AG04449 (cell line): ENCODE measurements around the gene GDF9.

Experiments
- CTCF ChIA-PET: fragments of 350-600 bp; formaldehyde crosslinking; extraction: SDS; loops from one replicate; lab custom pipeline; 2021; ENCODE audit warnings: antibody characterized with exemption; lab: Yijun Ruan, JAX
- POLR2A ChIA-PET: fragments of 400-600, 350-600 bp; formaldehyde crosslinking; extraction: SDS; loops from one replicate; lab custom pipeline; 2020; ENCODE audit warnings: antibody characterized with exemption, inconsistent platforms; lab: Yijun Ruan, JAX
- DNase-seq: peaks from one replicate; pipeline ENCODE4 v3.0.0-alpha.2; 2010; ENCODE audit warnings: low read depth, low spot score
- H3K4me3 ChIP-seq: 2 replicates; pipeline ENCODE4 v1.5.1; 2011; ENCODE audit warnings: low read depth, mild to moderate bottlenecking, control low read depth, low read length
- TF ChIP-seq, protein P1 (sequence below): IDR thresholded peaks from one replicate; pipeline ENCODE4 v1.5.1; 2011; ENCODE audit warnings: mild to moderate bottlenecking, moderate library complexity, low read length, control low read depth, inconsistent platforms; ENCODE audit not compliant: insufficient read depth; ENCODE audit errors: missing control alignments

Gene GDF9

GRCh38 chr5:132824426-132824825, 41.8 kb downstream of the GDF9 start:
- TF ChIP-seq, protein P1, sequence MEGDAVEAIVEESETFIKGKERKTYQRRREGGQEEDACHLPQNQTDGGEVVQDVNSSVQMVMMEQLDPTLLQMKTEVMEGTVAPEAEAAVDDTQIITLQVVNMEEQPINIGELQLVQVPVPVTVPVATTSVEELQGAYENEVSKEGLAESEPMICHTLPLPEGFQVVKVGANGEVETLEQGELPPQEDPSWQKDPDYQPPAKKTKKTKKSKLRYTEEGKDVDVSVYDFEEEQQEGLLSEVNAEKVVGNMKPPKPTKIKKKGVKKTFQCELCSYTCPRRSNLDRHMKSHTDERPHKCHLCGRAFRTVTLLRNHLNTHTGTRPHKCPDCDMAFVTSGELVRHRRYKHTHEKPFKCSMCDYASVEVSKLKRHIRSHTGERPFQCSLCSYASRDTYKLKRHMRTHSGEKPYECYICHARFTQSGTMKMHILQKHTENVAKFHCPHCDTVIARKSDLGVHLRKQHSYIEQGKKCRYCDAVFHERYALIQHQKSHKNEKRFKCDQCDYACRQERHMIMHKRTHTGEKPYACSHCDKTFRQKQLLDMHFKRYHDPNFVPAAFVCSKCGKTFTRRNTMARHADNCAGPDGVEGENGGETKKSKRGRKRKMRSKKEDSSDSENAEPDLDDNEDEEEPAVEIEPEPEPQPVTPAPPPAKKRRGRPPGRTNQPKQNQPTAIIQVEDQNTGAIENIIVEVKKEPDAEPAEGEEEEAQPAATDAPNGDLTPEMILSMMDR: no peak
- no peak overlapping the region for H3K4me3 ChIP-seq
- ChIA-PET POLR2A (no interaction called here), CTCF (interaction anchor here (1.1 to 14.0 kb wide), 5 partner anchors 6 to 73 kb away, joined by 3 to 317 read pairs (median 7); partner anchors contain the start of genes CCNI2 and SOWAHA)
- DNase-seq: no peak

- CTCF ChIA-PET: interaction anchor here (2.7 to 14.0 kb wide), 5 partner anchors 5 to 296 kb away, joined by 7 to 317 read pairs (median 197); partner anchors contain the start of genes CCNI2, SHROOM1 and SOWAHA
- no peak for DNase-seq
- TF ChIP-seq, protein P1: no peak
- H3K4me3 ChIP-seq: no peak overlapping the region
- POLR2A ChIA-PET: interaction anchor here (0.6 kb wide), 1 partner anchor 28 kb away, joined by 3 read pairs; no protein-coding TSS in a partner anchor
Measured at GRCh38 chr5:132823481-132824050, 42.7 kb downstream of the GDF9 start.

- no peak overlapping the region for H3K4me3 ChIP-seq
- no peak for DNase-seq
- TF ChIP-seq, protein P1: no peak
- ChIA-PET CTCF (interaction anchor here (1.3 to 14.0 kb wide), 5 partner anchors 5 to 295 kb away, joined by 3 to 317 read pairs (median 197); partner anchors contain the start of genes CCNI2, GDF9, SHROOM1 and SOWAHA), POLR2A (no interaction called here)
Measured at GRCh38 chr5:132822650-132823480, 43.4 kb downstream of the GDF9 start.

GRCh38 chr5:132821791-132822190, 44.5 kb downstream of the GDF9 start:
- ChIA-PET POLR2A (no interaction called here), CTCF (interaction anchor here (0.8 to 14.0 kb wide), 27 partner anchors 8 to 436 kb away, joined by 3 to 317 read pairs (median 14); partner anchors contain the start of genes CCNI2, GDF9, KIF3A and SHROOM1)
- no peak for DNase-seq
- TF ChIP-seq, protein P1: no peak
- no peak overlapping the region for H3K4me3 ChIP-seq

DNA sequence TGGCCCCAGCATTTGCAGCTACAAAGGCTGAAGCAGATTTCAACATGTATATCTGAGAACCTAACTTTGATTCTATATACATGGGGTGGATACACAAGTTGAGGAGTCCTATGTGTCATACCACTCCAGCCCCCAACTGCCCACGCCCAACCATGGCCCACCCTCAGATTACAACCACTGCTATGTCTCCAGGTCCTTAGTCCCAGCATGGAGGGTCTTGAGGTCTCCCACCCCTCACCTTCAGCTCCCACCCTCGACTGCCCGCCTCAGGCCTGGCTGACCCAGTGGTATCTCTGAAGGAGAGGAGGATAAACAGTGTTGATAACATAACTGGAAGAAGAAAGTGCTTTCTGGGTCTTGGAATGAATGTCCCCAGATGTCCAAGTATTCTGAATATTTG, 44.9 kb downstream of the GDF9 start:
- DNase-seq: no peak
- CTCF ChIA-PET: interaction anchor here (0.8 to 14.0 kb wide), 40 partner anchors 8 to 640 kb away, joined by 3 to 317 read pairs (median 13); partner anchors contain the start of genes CCNI2, GDF9, KIF3A and SHROOM1
- H3K4me3 ChIP-seq: no peak overlapping the region
- TF ChIP-seq, protein P1: no peak
- POLR2A ChIA-PET: no interaction called here
